GM23338 (cell line): Measurements from ENCODE around the gene ZNF614.
"Not testable (repeated sequence)": the region's sequence is repeated elsewhere in the genome, so short reads cannot be mapped to it uniquely, and the experiment has no call there.

ENCODE experiments used
- CTCF ChIP-seq, 2 experiments: fragments of 200-600 bp in 1 of 2; sonication (generic) in 1 of 2; conservative IDR thresholded peaks; 2 replicates each; pipeline versions ENCODE4 v1.5.1 to v1.6.1; 2016 to 2017; ENCODE audit warnings: antibody characterized with exemption in 2 of 2, low read depth in 2 of 2, mild to moderate bottlenecking in 2 of 2, moderate library complexity in 1 of 2
- ETS1 ChIP-seq: IDR thresholded peaks from 2 replicates; pipeline ENCODE4 v1.6.1; 2016; ENCODE audit warnings: antibody characterized with exemption
- EZH2phosphoT487 ChIP-seq: fragments of 200-600 bp; sonication (generic); IDR thresholded peaks from one replicate; pipeline ENCODE4 v1.8.1; 2018; ENCODE audit warnings: antibody characterized with exemption; ENCODE audit not compliant: unreplicated experiment
- POLR2AphosphoS5 ChIP-seq: IDR thresholded peaks from 2 replicates; pipeline ENCODE4 v1.6.1; 2016; ENCODE audit warnings: antibody characterized with exemption, low read depth
- STAT1 ChIP-seq: IDR thresholded peaks from one replicate; pipeline ENCODE4 v1.6.1; 2016; ENCODE audit warnings: antibody characterized with exemption; ENCODE audit not compliant: unreplicated experiment

- not testable (repeated sequence) for TF ChIP-seq CTCF (conservative IDR thresholded peaks at IDR 0.05; ENCODE audit: low read depth in 2 of 2); EZH2phosphoT487; STAT1; POLR2AphosphoS5; ETS1
Observed at GRCh38 chr19:52024478-52024877, 3.7 kb downstream of the ZNF614 start.
